NCI-H146 (cell line): Measurements from ENCODE around the gene PRKG1.
"Not testable (repeated sequence)": the region's sequence is repeated elsewhere in the genome, so short reads cannot be mapped to it uniquely, and the experiment has no call there.

Experiments
- DNase-seq: peaks from one replicate; lab custom pipeline; 2025; lab: John Stamatoyannopoulos, UW

The PRKG1 gene

DNA sequence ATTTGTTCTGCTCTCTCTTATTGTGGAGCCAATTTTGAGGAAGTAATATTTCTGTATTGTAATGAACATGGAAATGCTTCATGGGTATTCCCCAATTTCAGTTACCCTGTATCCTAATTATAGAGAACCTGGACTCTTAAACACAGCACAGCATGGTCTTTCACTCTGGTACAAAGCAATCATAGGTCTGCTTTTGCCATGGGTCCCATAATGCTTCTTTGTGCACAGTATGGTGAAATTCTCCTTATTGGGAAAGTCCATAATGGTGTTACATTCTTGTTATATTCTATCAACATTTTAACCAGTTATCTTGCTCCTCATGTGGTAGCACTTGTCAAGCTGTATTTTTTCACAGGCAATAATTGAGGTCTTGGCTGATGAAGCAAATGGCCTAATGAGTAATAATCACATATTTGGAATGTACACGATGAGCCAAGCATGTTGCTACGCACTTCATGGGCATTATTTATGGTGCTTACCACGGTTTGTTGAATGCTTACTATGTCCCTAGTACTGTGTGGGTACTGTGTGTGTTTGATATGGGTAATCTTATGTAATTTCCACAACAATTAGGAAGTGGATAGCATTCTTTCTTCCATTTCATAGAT, 42.9 kb downstream of the PRKG1 start:
- no peak for DNase-seq

DNA sequence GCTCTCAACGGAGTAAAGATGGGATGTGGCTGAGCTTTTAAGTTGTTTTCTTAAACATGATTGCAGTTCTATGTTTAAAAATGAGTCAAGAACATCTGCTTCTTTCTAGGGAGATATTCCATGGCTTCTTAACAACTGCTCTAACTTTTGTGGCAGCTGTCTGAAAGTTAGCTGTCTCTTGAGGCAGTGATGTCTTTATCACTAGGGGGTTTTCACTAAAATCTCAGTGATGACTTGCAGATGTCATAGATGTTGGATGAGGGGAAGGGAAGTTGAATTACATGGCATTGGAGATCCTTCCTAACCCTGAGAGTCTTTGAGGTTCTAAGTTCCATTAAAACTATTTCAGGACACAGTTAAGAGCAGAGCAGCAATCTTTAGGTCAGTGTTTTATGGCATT, 43.5 kb downstream of the PRKG1 start:
- no peak for DNase-seq

GRCh38 chr10:51119441-51119840, 45.2 kb downstream of the PRKG1 start:
- DNase-seq = no peak

DNA sequence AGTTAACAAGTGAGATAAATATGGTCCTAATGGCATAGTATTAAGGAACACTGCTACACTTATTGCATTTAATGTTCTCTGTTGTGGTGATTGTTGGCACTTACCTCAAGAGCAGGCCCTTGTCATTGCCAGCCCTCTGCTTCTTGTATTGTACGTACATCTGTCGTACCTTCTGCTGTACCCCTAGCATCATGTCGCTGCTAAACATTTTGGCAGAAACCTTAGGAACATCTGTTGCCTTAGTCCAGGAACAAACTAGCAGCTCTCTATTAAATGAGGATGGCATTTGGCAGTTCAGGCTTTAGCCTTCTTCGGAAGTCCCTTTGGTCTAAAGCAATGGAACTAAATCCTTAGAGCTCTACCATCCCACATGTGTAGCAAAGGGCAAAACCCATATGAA, 47.6 kb downstream of the PRKG1 start:
- no peak for DNase-seq

DNA sequence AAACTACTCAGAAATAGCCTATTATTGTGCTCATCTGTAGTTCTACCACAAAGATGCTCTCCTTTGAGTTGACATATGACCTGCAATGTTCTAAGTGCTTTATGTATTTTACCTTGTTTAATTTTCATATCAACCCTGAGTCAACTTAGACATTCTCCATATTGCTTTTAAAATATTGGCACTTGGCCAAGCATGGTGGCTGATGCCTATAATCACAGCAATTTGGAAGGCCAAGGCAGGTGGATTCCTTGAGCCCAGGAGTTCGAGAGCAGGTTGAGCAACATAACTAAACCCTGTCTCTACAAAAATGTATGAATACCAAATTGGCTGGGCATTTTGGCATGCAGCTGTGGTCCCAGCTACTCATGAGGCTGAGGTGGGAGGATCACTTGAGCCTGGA, 50.6 kb downstream of the PRKG1 start:
- no peak for DNase-seq

- no peak for DNase-seq
Measured at GRCh38 chr10:51125518-51125917, 51.2 kb downstream of the PRKG1 start.

DNA sequence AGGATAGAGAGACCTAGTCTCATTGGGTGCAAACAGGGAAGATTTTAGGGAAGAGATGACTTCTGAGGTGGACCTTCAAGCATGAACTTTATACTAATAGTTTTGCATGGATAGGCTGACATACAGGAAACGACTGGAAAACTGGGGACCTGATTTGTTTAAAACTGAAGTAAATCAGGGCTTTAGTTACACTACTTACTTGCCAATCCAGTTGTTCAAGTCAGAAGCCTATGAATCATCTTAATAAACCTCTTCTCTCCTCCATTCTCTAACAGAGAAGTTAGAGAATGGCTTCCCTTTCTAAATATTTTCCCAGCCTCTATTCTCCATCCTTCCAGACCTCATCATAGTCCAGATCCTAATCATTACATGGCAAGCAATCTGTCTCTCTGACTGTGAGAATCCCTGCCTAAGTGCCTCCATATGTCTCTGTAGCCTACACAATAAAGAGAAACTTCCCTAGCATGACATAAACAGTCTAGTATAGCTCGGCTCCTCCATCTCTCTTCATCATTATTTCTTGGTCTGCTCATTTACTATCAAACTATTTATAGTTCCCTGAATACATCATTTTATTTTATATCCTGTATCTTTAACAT, 55.8 kb downstream of the PRKG1 start:
- DNase-seq = no peak

- DNase-seq = no peak
Measured at GRCh38 chr10:51137756-51138529, 63.7 kb downstream of the PRKG1 start.

DNA sequence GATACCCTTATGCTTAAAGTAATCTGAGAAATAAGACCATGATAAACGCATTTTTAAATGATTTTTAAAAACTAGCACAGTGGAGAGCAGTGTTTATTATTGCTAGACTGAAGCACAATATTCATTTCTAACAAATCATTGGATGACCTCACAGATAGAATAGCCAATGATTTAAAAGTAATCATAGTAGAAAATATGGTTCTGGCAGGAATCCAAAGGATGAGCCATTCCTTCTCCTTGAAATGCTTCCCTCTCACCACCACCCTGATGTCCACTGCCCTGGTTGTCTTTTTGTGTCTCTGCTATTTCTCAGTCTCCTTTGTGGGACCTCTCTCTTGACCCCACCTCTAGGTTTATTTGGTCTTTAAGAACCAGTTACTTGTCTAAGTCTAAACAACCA, 64.9 kb downstream of the PRKG1 start:
- no peak for DNase-seq

DNA sequence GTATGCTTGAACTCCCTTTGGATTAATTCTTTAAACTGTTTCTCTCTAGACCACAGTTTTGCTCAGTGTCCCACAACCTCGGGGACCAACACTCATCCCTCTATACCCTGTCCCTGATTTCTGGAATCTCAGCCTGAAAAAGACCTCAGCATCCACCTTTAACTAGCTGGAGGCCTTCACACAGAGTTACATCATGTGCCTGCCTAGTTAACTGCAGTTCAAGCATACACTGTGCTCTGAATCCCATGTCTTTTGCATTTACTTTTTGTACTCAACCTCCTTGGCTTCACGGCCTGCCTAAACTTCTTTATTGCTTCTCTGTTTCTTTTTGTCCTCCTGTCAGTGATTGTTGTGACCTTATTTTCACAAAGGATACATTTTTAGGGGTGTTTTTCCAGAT, 66.7 kb downstream of the PRKG1 start:
- no peak for DNase-seq

- DNase-seq = no peak
Measured at GRCh38 chr10:51144161-51144781, 70.0 kb downstream of the PRKG1 start.

GRCh38 chr10:51145375-51145774, 71.1 kb downstream of the PRKG1 start:
- DNase-seq = no peak

DNA sequence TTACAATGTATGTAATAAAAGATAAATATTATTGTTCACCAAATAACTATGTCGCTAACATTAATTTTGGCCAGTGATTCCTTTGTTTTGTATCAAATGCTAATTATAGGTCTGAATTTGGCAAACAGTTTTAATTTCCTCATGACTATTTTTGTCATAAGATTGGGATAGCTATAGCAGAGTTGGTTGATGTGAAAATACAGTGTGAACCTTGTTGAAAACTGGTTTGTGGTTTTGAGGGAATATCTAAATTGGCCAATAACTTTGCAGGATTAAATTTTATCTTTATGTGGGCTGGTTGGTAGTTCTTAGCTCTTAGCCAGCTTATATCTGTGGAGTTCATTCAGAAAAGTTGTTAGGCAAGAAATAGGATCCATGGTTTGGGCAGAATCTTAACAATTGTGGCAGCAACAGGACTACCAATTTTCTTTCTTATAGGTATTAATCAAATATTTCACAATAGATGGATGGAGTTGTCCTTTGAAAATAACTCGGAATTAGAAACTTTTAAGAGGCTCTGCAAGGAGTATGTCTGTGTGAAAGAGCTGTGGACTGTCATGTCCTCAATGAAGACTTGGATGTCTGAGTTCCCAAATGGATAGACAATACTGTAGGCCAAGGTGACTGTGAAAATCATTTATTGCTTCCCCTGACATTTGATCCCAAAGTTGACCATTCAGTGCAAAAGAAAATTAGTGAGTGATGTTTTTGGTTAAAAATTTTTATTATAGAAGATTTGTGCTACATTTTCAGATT, 73.5 kb downstream of the PRKG1 start:
- no peak for DNase-seq

DNA sequence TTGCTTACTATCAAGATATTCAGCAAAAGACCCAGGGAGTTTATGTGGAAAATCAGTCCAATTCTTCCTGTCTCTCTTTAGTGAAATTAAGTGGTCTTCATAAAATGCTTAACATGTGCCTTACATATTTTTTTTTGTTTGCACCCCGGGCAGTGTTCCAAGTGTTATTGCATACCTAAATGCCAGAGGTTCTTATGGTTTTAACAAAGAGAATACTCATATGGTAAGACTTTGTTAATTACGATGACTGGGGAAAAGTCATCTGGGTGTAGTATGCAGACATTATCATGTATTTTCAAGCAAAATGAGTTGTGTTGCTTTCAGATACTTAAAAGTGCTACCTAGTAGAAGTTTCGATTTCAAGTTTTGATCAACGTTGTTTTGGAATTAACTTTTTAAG, 82.6 kb downstream of the PRKG1 start:
- DNase-seq = no peak

GRCh38 chr10:51158832-51159231, 84.5 kb downstream of the PRKG1 start:
- DNase-seq = no peak

- DNase-seq = no peak
Measured at GRCh38 chr10:51159841-51160240, 85.6 kb downstream of the PRKG1 start.

DNA sequence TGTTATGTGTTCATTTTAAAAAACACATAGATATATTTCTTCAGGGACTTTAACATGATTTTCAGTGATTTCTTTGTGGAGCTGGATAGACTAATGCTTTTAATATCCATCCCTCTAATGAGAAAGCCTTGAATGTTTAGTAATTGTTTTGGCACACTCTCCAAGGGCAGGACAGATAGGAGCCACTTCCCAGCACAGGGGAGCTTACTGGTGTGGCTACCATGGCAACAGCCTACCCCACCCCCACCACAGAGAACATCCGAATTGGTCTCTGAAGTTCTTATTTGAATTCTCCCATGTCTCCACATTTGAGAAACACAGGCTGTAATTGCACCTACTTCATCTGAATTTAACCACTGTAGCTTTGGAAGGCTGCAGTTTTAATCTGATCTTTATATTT, 87.7 kb downstream of the PRKG1 start:
- no peak for DNase-seq

DNA sequence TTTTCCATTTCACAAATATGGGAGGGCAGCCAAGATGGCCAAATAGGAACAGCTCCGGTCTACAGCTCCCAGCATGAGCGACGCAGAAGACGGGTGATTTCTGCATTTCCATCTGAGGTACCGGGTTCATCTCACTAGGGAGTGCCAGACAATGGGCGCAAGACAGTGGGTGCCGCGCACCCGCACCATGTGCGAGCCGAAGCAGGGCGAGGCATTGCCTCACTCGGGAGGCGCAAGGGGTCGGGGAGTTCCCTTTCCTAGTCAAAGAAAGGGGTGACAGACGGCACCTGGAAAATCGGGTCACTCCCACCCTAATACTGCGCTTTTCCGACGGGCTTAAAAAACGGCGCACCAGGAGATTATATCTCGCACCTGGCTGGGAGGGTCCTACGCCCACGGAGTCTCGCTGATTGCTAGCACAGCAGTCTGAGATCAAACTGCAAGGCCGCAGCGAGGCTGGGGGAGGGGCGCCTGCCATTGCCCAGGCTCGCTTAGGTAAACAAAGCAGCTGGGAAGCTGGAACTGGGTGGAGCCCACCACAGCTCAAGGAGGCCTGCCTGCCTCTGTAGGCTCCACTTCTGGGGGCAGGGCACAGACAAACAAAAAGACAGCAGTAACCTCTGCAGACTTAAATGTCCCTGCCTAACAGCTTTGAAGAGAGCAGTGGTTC, 89.2 kb downstream of the PRKG1 start:
- not testable (repeated sequence) for DNase-seq

GRCh38 chr10:51168086-51168815, 94.0 kb downstream of the PRKG1 start:
- DNase-seq = no peak

GRCh38 chr10:51169111-51169510, 94.8 kb downstream of the PRKG1 start:
- no peak for DNase-seq
